IgD-negative memory B cell (primary cell): ENCODE measurements around the gene MYO10. TPM values are rescaled to one million over a fixed set of nuclear protein-coding genes. Genes with fewer than 3 reads are reported as not detected.

Experiments
- H3K27ac Mint-ChIP-seq, 3 donors: one replicate each; pipeline ENCODE4 v1.8.0; 2020 to 2022; ENCODE audit warnings: mild to moderate bottlenecking in 3 of 3, mixed read lengths in 3 of 3, moderate library complexity in 1 of 3
- H3K27me3 Mint-ChIP-seq: one replicate; pipeline ENCODE4 v1.8.0; 2021; ENCODE audit warnings: mixed read lengths
- H3K36me3 Mint-ChIP-seq: one replicate; pipeline ENCODE4 v1.8.0; 2020; ENCODE audit warnings: mild to moderate bottlenecking, mixed read lengths
- H3K4me1 Mint-ChIP-seq, 3 donors: one replicate each; pipeline ENCODE4 v1.8.0; 2020 to 2022; ENCODE audit warnings: mixed read lengths in 3 of 3, mild to moderate bottlenecking in 1 of 3
- H3K4me3 Mint-ChIP-seq, 4 donors: one replicate each; pipeline ENCODE4 v1.8.0; 2020 to 2022; ENCODE audit warnings: mild to moderate bottlenecking in 4 of 4, mixed read lengths in 4 of 4, moderate library complexity in 3 of 4
- H3K9me3 Mint-ChIP-seq, 3 donors: one replicate each; pipeline ENCODE4 v1.8.0; 2020 to 2021; ENCODE audit warnings: mixed read lengths in 3 of 3, mild to moderate bottlenecking in 1 of 3
- polyA plus RNA-seq: library from polyadenylated mRNA; unstranded; fragments of 300-500 nt; fragmentation: Illumina TruSeq; gene quantifications from one replicate; pipeline ENCODE4 v1.2.3, GENCODE V29; 2021

The MYO10 gene
- polyA plus RNA-seq, 1 donor from 2014 or later = not detected

DNA sequence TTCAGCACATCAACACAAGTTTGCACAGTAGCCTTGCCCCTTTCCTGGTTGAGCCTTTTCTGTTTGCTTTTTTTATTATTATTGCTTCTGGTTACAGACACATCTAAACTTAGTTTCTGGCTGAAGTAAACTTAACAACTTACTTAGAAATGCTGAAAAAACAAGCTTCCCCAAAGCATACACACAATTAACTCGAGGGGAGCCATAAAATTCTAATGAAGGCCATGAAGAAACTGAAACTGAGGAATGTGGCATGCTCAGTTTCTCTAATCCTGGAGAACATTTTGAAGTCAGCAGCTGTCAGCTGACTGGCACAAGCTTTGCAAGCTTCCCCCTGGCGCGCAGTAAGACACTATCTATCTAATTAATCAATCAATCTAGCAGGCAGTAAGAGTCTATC, 3.7 kb downstream of the MYO10 start:
- H3K27me3 Mint-ChIP-seq = peaks cover 60% of the 10 kb centered on the region
- peaks cover 7 to 19% (median 9%) of the 10 kb centered on the region in 3 donors for H3K4me1 Mint-ChIP-seq

GRCh38 chr5:16931334-16932110, 4.6 kb downstream of the MYO10 start:
- peaks cover 51% of the 10 kb centered on the region for H3K27me3 Mint-ChIP-seq
- no peak overlapping the region for H3K4me3 Mint-ChIP-seq
- no peaks in the 10 kb centered on the region for H3K36me3 Mint-ChIP-seq
- no peak overlapping the region for H3K27ac Mint-ChIP-seq
- peaks cover 0 to 1% (median 0%) of the 10 kb centered on the region in 3 donors for H3K9me3 Mint-ChIP-seq
- H3K4me1 Mint-ChIP-seq = peaks cover 7 to 17% (median 9%) of the 10 kb centered on the region in 3 donors

More for the DNA sequence above, 3.7 kb downstream of the MYO10 start:
- peaks cover 0 to 4% (median 0%) of the 10 kb centered on the region in 3 donors for H3K9me3 Mint-ChIP-seq
- H3K27ac Mint-ChIP-seq = no peak overlapping the region
- H3K4me3 Mint-ChIP-seq = no peak overlapping the region
- no peaks in the 10 kb centered on the region for H3K36me3 Mint-ChIP-seq

DNA sequence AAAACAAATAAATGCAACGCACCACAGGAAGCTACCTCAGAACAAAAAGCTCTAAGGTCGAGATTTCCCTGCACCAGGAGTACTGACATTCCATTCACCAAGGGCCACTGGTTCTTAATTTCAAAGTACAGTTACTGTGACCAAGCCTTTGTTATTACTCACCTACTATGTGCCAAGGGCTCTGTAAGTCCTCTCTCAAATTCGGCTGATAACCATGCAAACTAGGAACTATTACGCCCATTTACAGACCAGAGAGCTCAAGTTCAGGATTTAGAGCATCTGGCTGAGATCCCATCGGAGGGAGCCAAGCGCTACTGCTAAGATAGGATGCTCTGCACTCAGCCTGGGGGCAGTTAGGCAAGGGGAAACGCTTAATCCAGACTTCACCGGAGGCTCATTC, 5.6 kb downstream of the MYO10 start:
- peaks cover 5 to 12% (median 7%) of the 10 kb centered on the region in 3 donors for H3K4me1 Mint-ChIP-seq
- H3K27ac Mint-ChIP-seq = no peak overlapping the region
- no peak overlapping the region for H3K4me3 Mint-ChIP-seq
- peaks cover 0 to 2% (median 0%) of the 10 kb centered on the region in 3 donors for H3K9me3 Mint-ChIP-seq
- peaks cover 46% of the 10 kb centered on the region for H3K27me3 Mint-ChIP-seq
- no peaks in the 10 kb centered on the region for H3K36me3 Mint-ChIP-seq

GRCh38 chr5:16929831-16930230, 6.3 kb downstream of the MYO10 start:
- Mint-ChIP-seq H3K9me3 (peaks cover 0 to 2% (median 0%) of the 10 kb centered on the region in 3 donors), H3K36me3 (peaks cover 2% of the 10 kb centered on the region), H3K4me1 (peaks cover 2 to 8% (median 5%) of the 10 kb centered on the region in 3 donors), H3K27me3 (peaks cover 43% of the 10 kb centered on the region), H3K4me3 (no peak overlapping the region), H3K27ac (peak overlapping the region in 1 of 3 donors; percentile 59)

DNA sequence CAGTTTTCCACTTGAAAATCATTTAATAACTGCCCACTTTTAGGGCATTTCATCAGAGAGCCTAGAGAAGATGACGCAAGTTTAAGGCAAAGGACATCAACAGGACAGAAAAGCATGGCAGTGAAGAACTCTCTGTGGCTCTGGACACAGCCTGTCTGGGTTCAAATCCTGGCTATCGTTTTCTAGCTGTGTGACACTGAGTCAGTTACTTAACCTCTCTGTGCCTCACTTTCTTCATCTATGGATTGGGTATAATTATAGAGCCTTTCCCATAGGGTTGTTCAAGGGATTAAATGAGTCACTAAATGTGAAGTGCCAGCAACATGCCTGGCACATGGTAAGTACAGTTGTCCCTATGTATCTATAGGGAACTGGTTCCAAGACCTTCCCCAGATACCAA, 6.7 kb downstream of the MYO10 start:
- Mint-ChIP-seq H3K36me3 (peaks cover 2% of the 10 kb centered on the region), H3K9me3 (peaks cover 0 to 4% (median 0%) of the 10 kb centered on the region in 3 donors), H3K4me3 (no peak overlapping the region), H3K4me1 (peaks cover 0 to 4% (median 4%) of the 10 kb centered on the region in 3 donors), H3K27ac (peak overlapping the region in 1 of 3 donors; percentile 59), H3K27me3 (peaks cover 41% of the 10 kb centered on the region)

- H3K9me3 Mint-ChIP-seq = peaks cover 0 to 7% (median 1%) of the 10 kb centered on the region in 3 donors
- no peaks in the 10 kb centered on the region for H3K4me1 Mint-ChIP-seq
- H3K27ac Mint-ChIP-seq = no peak overlapping the region
- no peak overlapping the region for H3K4me3 Mint-ChIP-seq
- peaks cover 26% of the 10 kb centered on the region for H3K27me3 Mint-ChIP-seq
- peaks cover 2% of the 10 kb centered on the region for H3K36me3 Mint-ChIP-seq
Observed at GRCh38 chr5:16927613-16928012, 8.5 kb downstream of the MYO10 start.

DNA sequence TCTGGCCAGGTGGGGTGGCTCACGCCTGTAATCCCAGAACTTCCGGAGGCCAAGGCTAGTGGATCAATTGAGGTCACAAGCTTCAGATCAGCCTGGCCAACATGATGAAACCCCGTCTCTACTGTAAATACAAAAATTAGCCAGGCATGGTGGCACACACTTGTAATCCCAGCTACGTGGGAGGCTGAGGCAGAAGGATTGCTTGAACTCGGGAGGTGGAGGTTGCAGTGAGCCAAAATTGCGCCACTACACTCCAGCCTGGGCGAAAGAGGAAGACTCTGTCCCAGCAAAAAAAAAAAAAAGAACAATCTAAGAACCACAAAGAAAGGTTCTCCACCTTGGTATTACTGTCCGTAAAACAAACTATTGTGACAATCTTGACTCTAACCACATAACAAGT, 9.7 kb downstream of the MYO10 start:
- peaks cover 14% of the 10 kb centered on the region for H3K27me3 Mint-ChIP-seq
- no peak overlapping the region for H3K4me3 Mint-ChIP-seq
- H3K4me1 Mint-ChIP-seq = no peaks in the 10 kb centered on the region
- no peak overlapping the region for H3K27ac Mint-ChIP-seq
- H3K36me3 Mint-ChIP-seq = peaks cover 2% of the 10 kb centered on the region
- H3K9me3 Mint-ChIP-seq = peaks cover 1 to 8% (median 6%) of the 10 kb centered on the region in 3 donors

DNA sequence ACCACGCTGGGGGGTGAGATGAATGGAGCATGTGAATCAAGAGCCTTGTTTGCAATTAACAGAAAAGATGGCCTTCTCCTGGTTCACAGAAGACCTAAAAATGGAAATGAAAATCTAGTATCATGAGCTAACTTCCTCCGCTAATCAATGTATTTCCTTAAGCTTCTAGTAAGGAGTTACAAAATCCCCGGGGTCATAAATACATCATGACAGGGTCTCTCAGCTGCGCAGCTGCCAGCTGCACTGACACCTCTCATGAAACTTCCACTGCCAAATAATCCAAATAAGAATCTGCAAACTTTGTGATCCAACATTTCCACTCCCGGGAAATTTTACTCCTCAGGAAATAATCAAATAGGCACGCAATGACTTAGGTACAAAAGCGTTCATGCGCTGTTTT, 11.9 kb downstream of the MYO10 start:
- peaks cover 6% of the 10 kb centered on the region for H3K27me3 Mint-ChIP-seq
- H3K9me3 Mint-ChIP-seq = peaks cover 3 to 10% (median 10%) of the 10 kb centered on the region in 3 donors

GRCh38 chr5:16922430-16922829, 13.7 kb downstream of the MYO10 start:
- H3K27ac Mint-ChIP-seq = no peak overlapping the region
- peaks cover 3% of the 10 kb centered on the region for H3K27me3 Mint-ChIP-seq
- H3K9me3 Mint-ChIP-seq = peaks cover 3 to 12% (median 10%) of the 10 kb centered on the region in 3 donors
- H3K36me3 Mint-ChIP-seq = peaks cover 2% of the 10 kb centered on the region
- no peaks in the 10 kb centered on the region for H3K4me1 Mint-ChIP-seq
- no peak overlapping the region for H3K4me3 Mint-ChIP-seq

More for the DNA sequence above, 11.9 kb downstream of the MYO10 start:
- no peaks in the 10 kb centered on the region for H3K4me1 Mint-ChIP-seq
- H3K36me3 Mint-ChIP-seq = peaks cover 2% of the 10 kb centered on the region
- no peak overlapping the region for H3K4me3 Mint-ChIP-seq
- peak overlapping the region in 1 of 3 donors; percentile 69 for H3K27ac Mint-ChIP-seq

GRCh38 chr5:16921211-16921610, 14.9 kb downstream of the MYO10 start:
- Mint-ChIP-seq H3K27me3 (peaks cover 3% of the 10 kb centered on the region), H3K4me3 (no peak overlapping the region), H3K4me1 (no peaks in the 10 kb centered on the region), H3K9me3 (peaks cover 3 to 10% (median 10%) of the 10 kb centered on the region in 3 donors), H3K27ac (no peak overlapping the region), H3K36me3 (peaks cover 2% of the 10 kb centered on the region)

GRCh38 chr5:16920109-16920816, 15.8 kb downstream of the MYO10 start:
- Mint-ChIP-seq H3K4me3 (no peak overlapping the region), H3K27me3 (peaks cover 3% of the 10 kb centered on the region)

GRCh38 chr5:16918891-16919671, 17.0 kb downstream of the MYO10 start:
- H3K36me3 Mint-ChIP-seq = no peaks in the 10 kb centered on the region
- no peaks in the 10 kb centered on the region for H3K4me1 Mint-ChIP-seq
- peaks cover 3 to 10% (median 6%) of the 10 kb centered on the region in 3 donors for H3K9me3 Mint-ChIP-seq
- no peak overlapping the region for H3K4me3 Mint-ChIP-seq
- H3K27me3 Mint-ChIP-seq = no peaks in the 10 kb centered on the region
- no peak overlapping the region for H3K27ac Mint-ChIP-seq

More at GRCh38 chr5:16920109-16920816, 15.8 kb downstream of the MYO10 start:
- Mint-ChIP-seq H3K27ac (no peak overlapping the region), H3K4me1 (no peaks in the 10 kb centered on the region), H3K9me3 (peaks cover 3 to 10% (median 10%) of the 10 kb centered on the region in 3 donors), H3K36me3 (peaks cover under 1% of the 10 kb centered on the region)

DNA sequence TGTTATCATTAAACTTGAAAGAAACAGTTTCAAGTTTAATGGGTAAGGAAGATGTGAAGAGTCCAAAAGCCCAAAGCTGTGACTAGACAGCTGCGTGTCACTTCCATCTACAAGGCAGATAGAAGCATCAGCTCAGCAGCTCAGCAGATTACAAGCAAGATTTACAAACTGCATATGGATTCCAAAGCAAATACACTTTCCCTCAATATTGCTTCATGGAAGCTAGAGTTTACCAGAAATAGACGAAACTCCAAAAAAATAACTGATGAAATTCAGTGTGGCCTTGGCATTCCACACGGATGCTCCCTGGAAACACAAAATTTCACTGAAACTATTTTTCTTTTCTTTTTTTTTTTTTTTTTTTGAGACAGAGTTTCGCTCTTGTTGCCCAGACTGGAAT, 17.9 kb downstream of the MYO10 start:
- H3K4me1 Mint-ChIP-seq = no peaks in the 10 kb centered on the region
- no peak overlapping the region for H3K27ac Mint-ChIP-seq
- peaks cover 3 to 10% (median 6%) of the 10 kb centered on the region in 3 donors for H3K9me3 Mint-ChIP-seq
- H3K27me3 Mint-ChIP-seq = peaks cover 1% of the 10 kb centered on the region
- no peak overlapping the region for H3K4me3 Mint-ChIP-seq
- no peaks in the 10 kb centered on the region for H3K36me3 Mint-ChIP-seq

- peaks cover 1% of the 10 kb centered on the region for H3K27me3 Mint-ChIP-seq
- H3K4me1 Mint-ChIP-seq = no peaks in the 10 kb centered on the region
- H3K4me3 Mint-ChIP-seq = no peak overlapping the region
Observed at GRCh38 chr5:16916262-16916878, 19.7 kb downstream of the MYO10 start.

More at GRCh38 chr5:16916262-16916878, 19.7 kb downstream of the MYO10 start:
- Mint-ChIP-seq H3K27ac (no peak overlapping the region), H3K36me3 (no peaks in the 10 kb centered on the region), H3K9me3 (peaks cover 2 to 5% (median 3%) of the 10 kb centered on the region in 3 donors)
